Smooth muscle cell (in vitro differentiated cells): ENCODE measurements around the gene PTPRF. TPM values are rescaled to one million over a fixed set of nuclear protein-coding genes. Genes with fewer than 3 reads are reported as not detected.

Experiments
- DNase-seq: peaks from one replicate; lab custom pipeline; 2025; ENCODE audit not compliant: unreplicated experiment; lab: John Stamatoyannopoulos, UW
- H2AFZ ChIP-seq: fragments of 200-600 bp; sonication (generic); 2 replicates; pipeline ENCODE4 v1.6.0; 2016; ENCODE audit warnings: antibody characterized with exemption, low read depth, mild to moderate bottlenecking
- H3F3A ChIP-seq: fragments of 200-600 bp; sonication (generic); 2 replicates; pipeline ENCODE4 v1.6.0; 2017; ENCODE audit warnings: antibody characterized with exemption, low read depth
- H3K27ac ChIP-seq: fragments of 200-600 bp; sonication (generic); 2 replicates; pipeline ENCODE4 v1.5.1; 2016; ENCODE audit warnings: low read depth, mild to moderate bottlenecking
- H3K27me3 ChIP-seq: fragments of 200-600 bp; sonication (generic); 2 replicates; pipeline ENCODE4 v1.6.1; 2016; ENCODE audit warnings: low read depth, mild to moderate bottlenecking
- H3K36me3 ChIP-seq: fragments of 200-600 bp; sonication (generic); 2 replicates; pipeline ENCODE4 v1.5.1; 2016; ENCODE audit warnings: low read depth
- H3K4me1 ChIP-seq: fragments of 200-600 bp; sonication (generic); 2 replicates; pipeline ENCODE4 v1.5.1; 2016; ENCODE audit warnings: low read depth
- H3K4me2 ChIP-seq: fragments of 200-600 bp; sonication (generic); 2 replicates; pipeline ENCODE4 v1.6.0; 2016; ENCODE audit warnings: mild to moderate bottlenecking
- H3K4me3 ChIP-seq: fragments of 200-600 bp; sonication (generic); 2 replicates; pipeline ENCODE4 v1.5.1; 2016; ENCODE audit warnings: mild to moderate bottlenecking
- H3K79me2 ChIP-seq: fragments of 200-600 bp; sonication (generic); 2 replicates; pipeline ENCODE4 v1.6.0; 2016; ENCODE audit warnings: low read depth, mild to moderate bottlenecking
- H3K9ac ChIP-seq: fragments of 200-600 bp; sonication (generic); 2 replicates; pipeline ENCODE4 v1.6.0; 2016; ENCODE audit warnings: low read depth
- H3K9me3 ChIP-seq: fragments of 200-600 bp; sonication (generic); replicated peaks from 2 replicates; pipeline ENCODE4 v1.5.1; 2016; ENCODE audit warnings: low read depth
- H4K20me1 ChIP-seq: fragments of 200-600 bp; sonication (generic); 2 replicates; pipeline ENCODE4 v1.6.0; 2016; ENCODE audit warnings: low read depth
- CTCF ChIP-seq: fragments of 200-600 bp; sonication (generic); IDR thresholded peaks from 2 replicates; pipeline ENCODE4 v1.5.1; 2017; ENCODE audit warnings: borderline replicate concordance, mild to moderate bottlenecking, antibody characterized with exemption; ENCODE audit not compliant: insufficient read depth, poor library complexity, severe bottlenecking
- WGBS: methylation state at CpG from one replicate; pipeline ENCODE4 v1.1.7; 2016; ENCODE audit warnings: low lambda C conversion rate; 5-methylcytosine and 5-hydroxymethylcytosine counted together
- polyA plus RNA-seq: library from polyadenylated mRNA; unstranded; fragments of >200 nt; fragmentation: Nextera tagmentation; extraction: Ambion mirVana; gene quantifications from 2 replicates; pipeline ENCODE4 v1.2.1, GENCODE V29; 2016
- total RNA-seq: library from RNA; depleted of rRNA; stranded (reverse); fragments of >200 nt; gene quantifications from 2 replicates; pipeline ENCODE4 v1.2.3, GENCODE V29; 2014

Gene PTPRF
- total and polyA plus RNA-seq, 2 experiments from 2014 or later = 39.9 to 71.0 TPM

- 92% methylated on average over 14 of the region's 14 CpGs for WGBS
- Histone ChIP-seq H3K27me3 (no peaks in the 10 kb centered on the region), H3F3A (no peaks in the 10 kb centered on the region), H3K9ac (no peak overlapping the region), H3K4me1 (peaks cover 17% of the 10 kb centered on the region), H3K36me3 (no peaks in the 10 kb centered on the region), H3K27ac (no peak overlapping the region), H3K4me3 (no peak overlapping the region), H2AFZ (no peak overlapping the region), H3K79me2 (peaks cover 33% of the 10 kb centered on the region), H4K20me1 (peaks cover 70% of the 10 kb centered on the region), H3K4me2 (no peak overlapping the region), H3K9me3 (no peaks in the 10 kb centered on the region)
- no peak for DNase-seq
- TF ChIP-seq CTCF = no peak
These were observed 11.2 kb downstream of the PTPRF start for GRCh38 chr1:43541721-43542401.

- Histone ChIP-seq H3K9ac (no peak overlapping the region), H2AFZ (no peak overlapping the region), H3F3A (no peaks in the 10 kb centered on the region), H3K36me3 (no peaks in the 10 kb centered on the region), H3K79me2 (peaks cover 24% of the 10 kb centered on the region), H3K4me3 (no peak overlapping the region), H3K27me3 (no peaks in the 10 kb centered on the region), H3K4me2 (no peak overlapping the region), H3K9me3 (no peaks in the 10 kb centered on the region), H4K20me1 (peaks cover 61% of the 10 kb centered on the region), H3K4me1 (peaks cover 27% of the 10 kb centered on the region), H3K27ac (no peak overlapping the region)
- WGBS = 97% methylated on average over 15 of the region's 15 CpGs
- DNase-seq = no peak
- TF ChIP-seq CTCF = no peak
These were observed 12.1 kb downstream of the PTPRF start for GRCh38 chr1:43542527-43543458.

GRCh38 chr1:43543567-43543966 is 12.9 kb downstream of the PTPRF start:
- no peak overlapping the region for H3K4me2 ChIP-seq
- 95% methylated on average over 8 of the region's 8 CpGs for WGBS
- no peaks in the 10 kb centered on the region for H3K27me3 ChIP-seq
- peaks cover 55% of the 10 kb centered on the region for H4K20me1 ChIP-seq
- no peak overlapping the region for H3K4me3 ChIP-seq
- H3K9ac ChIP-seq = no peak overlapping the region
- H3K4me1 ChIP-seq = peaks cover 34% of the 10 kb centered on the region
- no peak overlapping the region for H3K27ac ChIP-seq
- no peaks in the 10 kb centered on the region for H3K36me3 ChIP-seq
- no peak for TF ChIP-seq CTCF
- no peaks in the 10 kb centered on the region for H3K9me3 ChIP-seq
- H3K79me2 ChIP-seq = peaks cover 17% of the 10 kb centered on the region
- DNase-seq = no peak
- no peaks in the 10 kb centered on the region for H3F3A ChIP-seq
- H2AFZ ChIP-seq = no peak overlapping the region
